ENCODE data around the gene ATP13A3. TPM values are rescaled to one million over a fixed set of nuclear protein-coding genes. Genes with fewer than 3 reads are reported as not detected.

Gene ATP13A3
- total and polyA plus RNA-seq, 11 donors: 26.6 to 237 (median 105) TPM

GRCh38 chr3:194395212-194395611 is 91.6 kb downstream of the ATP13A3 start:
- H3K27me3 ChIP-seq: peaks cover 6 to 40% (median 17%) of the 10 kb centered on the region in 9 donors
- WGBS, 4 donors: 91 to 94% (median 93%) methylated on average over 5 of the region's 5 CpGs
- DNase-seq (no peak), ATAC-seq (no peak)
- H3K4me1 ChIP-seq: peaks cover 3 to 22% (median 11%) of the 10 kb centered on the region in 12 donors
- intact Hi-C loops (cut with DNase I): loop anchor here in 1 of 10 donors (5.0 kb wide), 1 partner anchor 48 kb away; no protein-coding TSS in a partner anchor
- H3K9me3 ChIP-seq: peaks cover 0 to 14% (median 0%) of the 10 kb centered on the region in 12 donors
- no peaks in the 10 kb centered on the region for H3K36me3 ChIP-seq
- TF ChIP-seq CTCF (IDR thresholded peaks at IDR 0.05): no peak
- no peak for TF ChIP-seq POLR2A (IDR thresholded peaks at IDR 0.05)
- H3K4me3 ChIP-seq: no peak overlapping the region
- no peak overlapping the region for H3K27ac ChIP-seq

- peaks cover 0 to 15% (median 0%) of the 10 kb centered on the region in 12 donors for H3K9me3 ChIP-seq
- TF ChIP-seq POLR2A (IDR thresholded peaks at IDR 0.05) (no peak), CTCF (IDR thresholded peaks at IDR 0.05) (no peak)
- no peaks in the 10 kb centered on the region for H3K36me3 ChIP-seq
- H3K27me3 ChIP-seq: peaks cover 3 to 20% (median 11%) of the 10 kb centered on the region in 9 donors
- no peak overlapping the region for H3K4me3 ChIP-seq
- peaks cover 0 to 12% (median 5%) of the 10 kb centered on the region in 12 donors for H3K4me1 ChIP-seq
- no peak for DNase-seq
- intact Hi-C loops (cut with DNase I): no loop called here
- WGBS, 4 donors: 88 to 91% (median 89%) methylated on average over 7 of the region's 7 CpGs
- H3K27ac ChIP-seq: no peak overlapping the region
- ATAC-seq: no peak
These were observed 94.2 kb downstream of the ATP13A3 start for GRCh38 chr3:194392576-194392975.

GRCh38 chr3:194390835-194391234 is 96.0 kb downstream of the ATP13A3 start:
- intact Hi-C loops (cut with DNase I): no loop called here
- ATAC-seq: no peak

GRCh38 chr3:194389269-194389668 is 97.5 kb downstream of the ATP13A3 start:
- Histone ChIP-seq H3K4me1 (no peaks in the 10 kb centered on the region), H3K4me3 (no peak overlapping the region), H3K36me3 (no peaks in the 10 kb centered on the region), H3K27ac (no peak overlapping the region), H3K27me3 (peaks cover 0 to 10% (median 4%) of the 10 kb centered on the region in 9 donors), H3K9me3 (peaks cover 0 to 15% (median 0%) of the 10 kb centered on the region in 12 donors)
- DNase-seq (no peak), ATAC-seq (no peak)
- TF ChIP-seq CTCF (IDR thresholded peaks at IDR 0.05) (no peak), POLR2A (IDR thresholded peaks at IDR 0.05) (no peak)
- WGBS, 4 donors: 89 to 97% (median 96%) methylated on average over 8 of the region's 8 CpGs
- intact Hi-C loops (cut with DNase I): no loop called here

More at GRCh38 chr3:194390835-194391234, 96.0 kb downstream of the ATP13A3 start:
- Histone ChIP-seq H3K9me3 (peaks cover 0 to 15% (median 0%) of the 10 kb centered on the region in 12 donors), H3K4me1 (no peaks in the 10 kb centered on the region), H3K27ac (no peak overlapping the region), H3K4me3 (no peak overlapping the region), H3K36me3 (no peaks in the 10 kb centered on the region), H3K27me3 (peaks cover 0 to 15% (median under 1%) of the 10 kb centered on the region in 9 donors)
- no peak for DNase-seq
- TF ChIP-seq CTCF (IDR thresholded peaks at IDR 0.05) (no peak), POLR2A (IDR thresholded peaks at IDR 0.05) (no peak)

Data from heart left ventricle (tissue), 16 donors.